PFSK-1 (cell line): Measurements from ENCODE around the gene LIPC.

Source experiments
- POLR2AphosphoS5 ChIP-seq: IDR thresholded peaks from 2 replicates; pipeline ENCODE4 v1.6.1; 2012; ENCODE audit warnings: low read depth, mild to moderate bottlenecking, control low read depth, low read length, moderate library complexity
- REST ChIP-seq, 2 experiments: IDR thresholded peaks; 2 replicates each; pipeline versions ENCODE4 v1.6.1 to v1.8.0; 2011 to 2012; ENCODE audit warnings: low read depth in 2 of 2, low read length in 2 of 2, control low read depth in 1 of 2, inconsistent platforms in 1 of 2, mild to moderate bottlenecking in 1 of 2, moderate library complexity in 1 of 2; ENCODE audit not compliant: insufficient read depth in 1 of 2
- SIN3A ChIP-seq: IDR thresholded peaks from 2 replicates; pipeline ENCODE4 v1.6.1; 2012; ENCODE audit warnings: mild to moderate bottlenecking, low read length, moderate library complexity, borderline replicate concordance; ENCODE audit not compliant: insufficient read depth

GRCh38 chr15:58576657-58577056 is 144.9 kb downstream of the LIPC start:
- TF ChIP-seq SIN3A (no peak), POLR2AphosphoS5 (no peak), REST (IDR thresholded peaks at IDR 0.05; ENCODE audit: insufficient read depth in 1 of 2, low read depth in 2 of 2, low read length in 2 of 2) (no peak)
